Activated CD8-positive, alpha-beta memory T cell treated with anti-CD3 and anti-CD28 coated beads for 24 hours (primary cell): ENCODE data around the gene ZMYND8.

ENCODE experiments used
- DNase-seq: peaks from one replicate; pipeline ENCODE4 v3.0.0-alpha.2; 2020

The ZMYND8 gene

GRCh38 chr20:47332381-47333206 is 23.9 kb downstream of the ZMYND8 start:
- no peak for DNase-seq

GRCh38 chr20:47330933-47331708 is 25.4 kb downstream of the ZMYND8 start:
- no peak for DNase-seq

GRCh38 chr20:47330071-47330470 is 26.4 kb downstream of the ZMYND8 start:
- no peak for DNase-seq

- DNase-seq: no peak
These were observed 28.4 kb downstream of the ZMYND8 start for GRCh38 chr20:47328129-47328528.

- no peak for DNase-seq
These were observed 28.8 kb downstream of the ZMYND8 start for GRCh38 chr20:47327711-47328110.

GRCh38 chr20:47326658-47327268 is 29.7 kb downstream of the ZMYND8 start:
- no peak for DNase-seq

- DNase-seq: no peak
These were observed 31.3 kb downstream of the ZMYND8 start for GRCh38 chr20:47325242-47325641.

GRCh38 chr20:47320990-47321805 is 35.3 kb downstream of the ZMYND8 start:
- DNase-seq: no peak

GRCh38 chr20:47319517-47320252 is 36.8 kb downstream of the ZMYND8 start:
- no peak for DNase-seq

GRCh38 chr20:47318586-47319516 is 37.6 kb downstream of the ZMYND8 start:
- peak; percentile 73 for DNase-seq

- DNase-seq: no peak
These were observed 38.4 kb downstream of the ZMYND8 start for GRCh38 chr20:47318027-47318585.

GRCh38 chr20:47317127-47317895 is 39.2 kb downstream of the ZMYND8 start:
- DNase-seq: peak; percentile 82

- DNase-seq: peak; percentile 63
These were observed 39.7 kb downstream of the ZMYND8 start for GRCh38 chr20:47316776-47317126.

- no peak for DNase-seq
These were observed 41.0 kb downstream of the ZMYND8 start for GRCh38 chr20:47315339-47316056.

GRCh38 chr20:47314647-47315338 is 41.7 kb downstream of the ZMYND8 start:
- no peak for DNase-seq

- no peak for DNase-seq
These were observed 44.4 kb downstream of the ZMYND8 start for GRCh38 chr20:47311967-47312681.

GRCh38 chr20:47311211-47311610 is 45.3 kb downstream of the ZMYND8 start:
- DNase-seq: no peak

GRCh38 chr20:47310729-47311128 is 45.8 kb downstream of the ZMYND8 start:
- DNase-seq: no peak
